Mucosa of gallbladder (tissue), 1 donor: Measurements from ENCODE around the gene ZNF672. TPM values are rescaled to one million over a fixed set of nuclear protein-coding genes. Genes with fewer than 3 reads are reported as not detected.
"Not testable (repeated sequence)": the region's sequence is repeated elsewhere in the genome, so short reads cannot be mapped to it uniquely, and the experiment has no call there.

ENCODE experiments used
- DNase-seq: peaks from one replicate; pipeline ENCODE4 v3.0.0-alpha.2; 2020; ENCODE audit warnings: low spot score
- total RNA-seq: library from RNA; stranded (reverse); gene quantifications from one replicate; pipeline ENCODE4 v1.2.1, GENCODE V29; 2021
- donor health status: DM: no; HTN: no; CAD: no.

ZNF672 gene
- total RNA-seq, 1 donor from 2014 or later = 41.6 TPM

DNA sequence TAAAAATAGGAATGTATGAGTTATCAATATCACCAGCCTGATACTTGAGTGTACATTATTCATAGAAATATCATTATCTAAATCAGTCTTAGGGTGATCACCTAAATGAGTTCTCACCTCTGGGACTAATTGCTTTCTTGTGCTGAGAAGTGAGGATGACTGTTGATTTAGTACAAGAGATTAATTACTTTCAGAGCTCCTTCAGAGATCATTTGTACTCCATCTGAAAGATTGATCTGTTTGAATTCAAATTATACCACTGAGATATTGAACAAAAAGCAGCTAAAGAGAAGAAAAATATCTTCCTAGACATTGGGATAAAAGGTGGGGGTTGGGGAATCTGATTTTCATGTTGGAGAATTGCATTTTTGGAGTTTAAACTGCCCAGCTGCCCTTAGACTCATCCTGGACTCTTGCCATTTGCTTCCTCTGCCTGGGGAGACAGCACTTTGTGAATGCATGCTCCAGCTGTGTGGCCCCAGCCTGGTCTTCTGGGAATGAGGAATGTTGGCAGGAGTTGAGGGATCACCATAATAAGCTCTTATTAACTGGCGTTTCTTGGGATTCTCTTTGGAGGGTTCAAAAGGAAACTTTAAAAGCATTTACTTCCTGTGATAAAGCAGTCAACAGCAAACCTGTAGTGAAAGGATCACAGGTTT is 48.3 kb downstream of the ZNF672 start:
- no peak for DNase-seq

DNA sequence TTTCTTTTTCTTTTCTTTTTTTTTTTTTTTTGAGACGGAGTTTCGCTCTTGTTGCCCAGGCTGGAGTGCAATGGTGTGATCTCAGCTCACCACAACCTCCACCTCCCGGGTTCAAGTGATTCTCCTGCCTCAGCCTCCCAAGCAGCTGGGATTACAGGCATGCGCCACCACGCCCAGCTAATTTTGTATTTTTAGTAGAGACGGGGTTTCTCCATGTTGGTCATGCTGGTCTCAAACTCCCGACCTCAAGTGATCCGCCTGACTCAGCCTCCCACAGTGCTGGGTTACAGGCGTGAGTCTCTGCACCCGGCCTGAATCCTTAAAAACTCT is 51.9 kb downstream of the ZNF672 start:
- DNase-seq = not testable (repeated sequence)

DNA sequence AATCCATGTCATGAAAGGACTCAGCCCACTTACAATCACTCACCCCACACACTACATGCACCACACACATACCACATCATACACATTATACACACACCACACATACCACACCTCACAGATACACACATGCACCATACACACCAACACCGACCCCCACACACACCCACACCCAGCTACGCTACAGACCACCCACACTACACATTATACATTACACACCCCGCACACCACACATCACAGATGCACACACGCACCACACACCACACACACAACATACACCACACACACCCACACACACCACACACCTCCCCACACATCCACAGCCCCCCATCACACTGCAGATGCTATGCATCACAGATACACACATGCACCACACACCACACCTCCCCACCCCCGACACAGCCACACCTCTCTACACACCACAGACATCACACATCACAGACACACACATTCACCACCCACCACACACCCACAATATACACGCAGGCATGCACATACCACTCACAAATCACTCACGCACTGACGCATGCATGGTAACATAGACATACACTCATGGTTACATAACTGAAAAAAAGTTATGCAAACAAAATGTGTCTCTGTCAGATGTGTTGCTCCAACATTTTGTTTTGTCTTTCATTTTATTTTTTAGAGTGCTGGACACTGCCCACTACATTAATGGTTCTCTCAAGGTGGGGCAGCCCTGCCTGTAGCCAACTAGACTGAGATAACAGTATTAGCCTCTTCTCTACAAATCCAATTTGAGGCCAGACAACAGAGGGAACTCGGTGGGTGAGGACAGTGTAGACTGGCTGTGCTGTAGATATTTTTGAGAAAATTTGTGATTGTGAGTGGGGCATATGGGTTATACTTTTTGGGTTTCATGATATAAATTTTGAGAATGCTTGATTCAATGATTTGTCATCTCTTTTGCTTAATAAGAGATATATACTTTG is 52.8 kb downstream of the ZNF672 start:
- DNase-seq = no peak

- no peak for DNase-seq
These were observed 53.7 kb downstream of the ZNF672 start for GRCh38 chr1:248891758-248892157.

DNA sequence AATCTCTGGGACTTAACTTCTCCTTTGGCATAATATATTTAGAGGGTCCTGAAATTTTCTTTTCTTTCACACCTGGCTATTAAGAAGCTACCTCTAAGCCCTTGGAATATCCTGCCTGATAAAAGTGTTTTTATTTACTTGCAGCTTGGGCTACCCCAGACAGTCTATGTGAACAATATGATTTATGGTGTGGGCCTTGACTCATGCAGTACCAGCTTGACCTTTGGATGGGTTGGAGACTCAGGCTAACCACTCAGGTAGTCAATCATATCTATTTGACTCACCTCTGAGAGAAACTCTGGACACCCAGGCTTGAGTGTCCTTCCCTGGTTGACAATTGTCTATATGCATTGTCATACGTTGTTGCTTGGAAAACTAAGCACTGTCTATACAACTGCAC is 54.6 kb downstream of the ZNF672 start:
- DNase-seq = no peak

GRCh38 chr1:248894837-248895236 is 56.8 kb downstream of the ZNF672 start:
- no peak for DNase-seq

GRCh38 chr1:248897412-248898337 is 59.7 kb downstream of the ZNF672 start:
- DNase-seq = no peak

Other genes starting within 250 kb of the ZNF672 start
- not detected for gene OR2T10, start 240.5 kb upstream of the ZNF672 start, total RNA-seq
- gene OR2T11, start 203.1 kb upstream of the ZNF672 start, total RNA-seq = not detected
- not detected for gene OR2T35, start 192.9 kb upstream of the ZNF672 start, total RNA-seq
- gene OR2T27, start 182.7 kb upstream of the ZNF672 start, total RNA-seq = not detected
- not detected for gene OR14I1, start 135.5 kb upstream of the ZNF672 start, total RNA-seq
- gene LYPD8, start 82.5 kb upstream of the ZNF672 start, total RNA-seq = not detected
- 40.0 TPM for gene SH3BP5L, start 12.3 kb upstream of the ZNF672 start, total RNA-seq
- gene ZNF692, start 20.9 kb downstream of the ZNF672 start, total RNA-seq = 62.7 TPM
- gene PGBD2, start 68.0 kb downstream of the ZNF672 start, total RNA-seq = 16.9 TPM